Lower leg skin (tissue), 4 donors: Measurements from ENCODE around the gene TNF. TPM values are rescaled to one million over a fixed set of nuclear protein-coding genes. Genes with fewer than 3 reads are reported as not detected.

Experiments used
- DNase-seq, 2 donors: peaks; one replicate each; pipeline ENCODE4 v3.0.0-alpha.2; 2019; ENCODE audit warnings: low spot score in 2 of 2
- H3K4me3 ChIP-seq: fragments of 200-600 bp; sonication (generic); 2 replicates; pipeline ENCODE4 v1.5.1; 2017; ENCODE audit warnings: mild to moderate bottlenecking, low read depth; ENCODE audit not compliant: poor library complexity, severe bottlenecking
- CTCF ChIP-seq, 3 donors: fragments of 450-650 bp; IDR thresholded peaks; one replicate each; pipeline ENCODE4 v1.5.1; 2016; ENCODE audit warnings: antibody characterized with exemption in 3 of 3, mild to moderate bottlenecking in 3 of 3, moderate library complexity in 2 of 3
- POLR2A ChIP-seq, 2 donors: fragments of 450-650 bp; IDR thresholded peaks; one replicate each; pipeline ENCODE4 v1.6.1; 2016 to 2017; ENCODE audit warnings: antibody characterized with exemption in 2 of 2, mild to moderate bottlenecking in 1 of 2, moderate library complexity in 1 of 2
- WGBS, 2 donors: methylation state at CpG; one replicate each; pipeline ENCODE4 v1.1.5; 2018; 5-methylcytosine and 5-hydroxymethylcytosine counted together
- intact Hi-C: fragments of 100-400 bp; cut with DNase I; formaldehyde crosslinking; loops from one replicate; pipeline ENCODE4 v1.15.0; 2023; ENCODE audit warnings: low total_unique reads
- total RNA-seq, 4 donors: library from RNA; depleted of rRNA; stranded (reverse); fragments of >200 nt; gene quantifications; one replicate each; pipeline ENCODE4 v1.1.0, GENCODE V29; 2016

TNF gene
- total RNA-seq, 4 donors from 2014 or later, result 0.38 to 1.4 (median 0.59) TPM

- intact Hi-C loops, result no loop called here
- WGBS, 2 donors, result 93 to 94% methylated on average over 19 of the region's 19 CpGs
- TF ChIP-seq CTCF (IDR thresholded peaks at IDR 0.05) (no peak), POLR2A (IDR thresholded peaks at IDR 0.05) (no peak)
- H3K4me3 ChIP-seq, result no peak overlapping the region
- DNase-seq, result no peak
These were observed 52.4 kb downstream of the TNF start for GRCh38 chr6:31627690-31628287.

Other genes with a start within 250 kb of the TNF start
- 1,000 to 10,000 TPM; 1,061 to 2,090 (median 1,325) TPM for gene HLA-B, start 218.4 kb upstream of the TNF start, total RNA-seq
- gene MICA, start 172.0 kb upstream of the TNF start, total RNA-seq, result 10 to 100 TPM in 3 of 4 donors, 1 to 10 TPM in 1; 7.7 to 21.7 (median 13.9) TPM
- gene MICB, start 77.4 kb upstream of the TNF start, total RNA-seq, result 1 to 10 TPM in 2 of 4 donors, under 1 TPM in 2; 0.61 to 2.6 (median 1.2) TPM
- gene MCCD1, start 46.6 kb upstream of the TNF start, total RNA-seq, result not detected
- 100 to 1,000 TPM; 176 to 355 (median 238) TPM for gene DDX39B, start 33.6 kb upstream of the TNF start, total RNA-seq
- gene ATP6V1G2, start 29.0 kb upstream of the TNF start, total RNA-seq, result 1 to 10 TPM in 1 of 4 donors, under 1 TPM in 1, not detected in 2; 0.46 to 1.3 TPM
- 10 to 100 TPM; 25.2 to 44.4 (median 28.5) TPM for gene NFKBIL1, start 28.0 kb upstream of the TNF start, total RNA-seq
- gene LTA, start 3.3 kb upstream of the TNF start, total RNA-seq, result not detected
- gene LTB, start 6.9 kb downstream of the TNF start, total RNA-seq, result 1 to 10 TPM in 1 of 4 donors, not detected in 3; 1.1 TPM
- gene LST1, start 10.7 kb downstream of the TNF start, total RNA-seq, result 1 to 10 TPM; 1.6 to 7.0 (median 4.4) TPM
- not detected for gene NCR3, start 17.4 kb downstream of the TNF start, total RNA-seq
- gene AIF1, start 39.7 kb downstream of the TNF start, total RNA-seq, result 10 to 100 TPM in 1 of 4 donors, 1 to 10 TPM in 3; 4.8 to 13.7 (median 7.2) TPM
- gene PRRC2A, start 45.1 kb downstream of the TNF start, total RNA-seq, result 100 to 1,000 TPM in 1 of 4 donors, 10 to 100 TPM in 3; 57.4 to 131 (median 73.7) TPM
- 100 to 1,000 TPM; 255 to 338 (median 287) TPM for gene BAG6, start 77.1 kb downstream of the TNF start, total RNA-seq
- 1 to 10 TPM; 1.7 to 7.2 (median 2.5) TPM for gene APOM, start 80.3 kb downstream of the TNF start, total RNA-seq
- gene C6orf47, start 85.2 kb downstream of the TNF start, total RNA-seq, result 10 to 100 TPM; 35.8 to 39.9 (median 37.2) TPM
- 10 to 100 TPM; 22.3 to 32.5 (median 24.3) TPM for gene GPANK1, start 89.4 kb downstream of the TNF start, total RNA-seq
- gene CSNK2B, start 90.5 kb downstream of the TNF start, total RNA-seq, result 100 to 1,000 TPM; 328 to 447 (median 416) TPM
- 10 to 100 TPM in 1 of 4 donors, 1 to 10 TPM in 3; 4.2 to 21.3 (median 7.1) TPM for gene LY6G5B, start 94.4 kb downstream of the TNF start, total RNA-seq
- 1 to 10 TPM in 1 of 4 donors, not detected in 3; 1.6 TPM for gene LY6G5C, start 105.5 kb downstream of the TNF start, total RNA-seq
- 10 to 100 TPM; 49.9 to 61.8 (median 52.0) TPM for gene ABHD16A, start 127.8 kb downstream of the TNF start, total RNA-seq
- not detected for gene LY6G6F, start 131.3 kb downstream of the TNF start, total RNA-seq
- 1 to 10 TPM in 1 of 4 donors, not detected in 3; 9.5 TPM for gene LY6G6D, start 139.8 kb downstream of the TNF start, total RNA-seq
- 100 to 1,000 TPM; 189 to 513 (median 237) TPM for gene LY6G6C, start 146.2 kb downstream of the TNF start, total RNA-seq
- 10 to 100 TPM in 1 of 4 donors, 1 to 10 TPM in 3; 6.0 to 10.5 (median 7.9) TPM for gene MPIG6B, start 147.8 kb downstream of the TNF start, total RNA-seq
- gene DDAH2, start 153.7 kb downstream of the TNF start, total RNA-seq, result 100 to 1,000 TPM in 3 of 4 donors, 10 to 100 TPM in 1; 65.7 to 124 (median 106) TPM
- 100 to 1,000 TPM; 293 to 430 (median 393) TPM for gene CLIC1, start 161.0 kb downstream of the TNF start, total RNA-seq
- 10 to 100 TPM in 3 of 4 donors, 1 to 10 TPM in 1; 7.8 to 13.8 (median 11.4) TPM for gene MSH5, start 164.4 kb downstream of the TNF start, total RNA-seq
- 10 to 100 TPM; 25.3 to 80.6 (median 55.3) TPM for gene SAPCD1, start 187.1 kb downstream of the TNF start, total RNA-seq
- 1 to 10 TPM in 3 of 4 donors, under 1 TPM in 1; 0.49 to 4.8 (median 1.4) TPM for gene VWA7, start 201.8 kb downstream of the TNF start, total RNA-seq
- gene VARS1, start 220.2 kb downstream of the TNF start, total RNA-seq, result 10 to 100 TPM; 39.2 to 53.9 (median 46.9) TPM
- 10 to 100 TPM; 24.7 to 34.5 (median 28.7) TPM for gene LSM2, start 231.4 kb downstream of the TNF start, total RNA-seq
- gene HSPA1L, start 239.7 kb downstream of the TNF start, total RNA-seq, result 1 to 10 TPM; 1.3 to 2.3 (median 1.8) TPM
- gene HSPA1A, start 240.0 kb downstream of the TNF start, total RNA-seq, result 100 to 1,000 TPM; 237 to 342 (median 321) TPM